GM23248 (cell line): ENCODE data around the gene ABCB1. TPM values are rescaled to one million over a fixed set of nuclear protein-coding genes. Genes with fewer than 3 reads are reported as not detected.

Experiments used
- DNase-seq: peaks from one replicate; pipeline ENCODE4 v3.0.0-alpha.2; 2015
- H2AFZ ChIP-seq: fragments of 200-600 bp; sonication (generic); 2 replicates; pipeline ENCODE4 v1.6.1; 2016; ENCODE audit warnings: antibody characterized with exemption
- H3F3A ChIP-seq: fragments of 200-600 bp; sonication (generic); 2 replicates; pipeline ENCODE4 v1.6.1; 2016; ENCODE audit warnings: mild to moderate bottlenecking, antibody characterized with exemption, mixed run types; ENCODE audit not compliant: insufficient read depth
- H3K27ac ChIP-seq: fragments of 200-600 bp; sonication (generic); 2 replicates; pipeline ENCODE4 v1.5.1; 2016; ENCODE audit warnings: mild to moderate bottlenecking
- H3K27me3 ChIP-seq: fragments of 200-600 bp; sonication (generic); replicated peaks from 2 replicates; pipeline ENCODE4 v1.6.1; 2016; ENCODE audit warnings: mild to moderate bottlenecking; ENCODE audit not compliant: insufficient read depth
- H3K36me3 ChIP-seq: fragments of 200-600 bp; sonication (generic); 2 replicates; pipeline ENCODE4 v1.6.1; 2016; ENCODE audit warnings: low read depth, mild to moderate bottlenecking
- H3K4me1 ChIP-seq: fragments of 200-600 bp; sonication (generic); 2 replicates; pipeline ENCODE4 v1.6.1; 2016; ENCODE audit warnings: mild to moderate bottlenecking; ENCODE audit not compliant: insufficient read depth
- H3K4me2 ChIP-seq: fragments of 200-600 bp; sonication (generic); one replicate; pipeline ENCODE4 v1.6.1; 2016; ENCODE audit warnings: mild to moderate bottlenecking; ENCODE audit not compliant: unreplicated experiment
- H3K4me3 ChIP-seq: fragments of 200-600 bp; sonication (generic); 2 replicates; pipeline ENCODE4 v1.5.1; 2016; ENCODE audit warnings: mild to moderate bottlenecking
- H3K79me2 ChIP-seq: fragments of 200-600 bp; sonication (generic); 2 replicates; pipeline ENCODE4 v1.6.1; 2016; ENCODE audit warnings: mild to moderate bottlenecking; ENCODE audit not compliant: insufficient read depth
- H3K9ac ChIP-seq: fragments of 200-600 bp; sonication (generic); 2 replicates; pipeline ENCODE4 v1.6.1; 2016; ENCODE audit warnings: mild to moderate bottlenecking
- H3K9me2 ChIP-seq: fragments of 200-600 bp; sonication (generic); 2 replicates; pipeline ENCODE4 v1.6.1; 2016; ENCODE audit warnings: mixed run types, mild to moderate bottlenecking, moderate library complexity; ENCODE audit not compliant: insufficient read depth
- H3K9me3 ChIP-seq: fragments of 200-600 bp; sonication (generic); one replicate; pipeline ENCODE4 v1.6.1; 2017; ENCODE audit warnings: low read depth
- H4K20me1 ChIP-seq: fragments of 200-600 bp; sonication (generic); 2 replicates; pipeline ENCODE4 v1.6.0; 2016; ENCODE audit not compliant: insufficient read depth
- EZH2 ChIP-seq: fragments of 200-600 bp; sonication (generic); IDR thresholded peaks from 2 replicates; pipeline ENCODE4 v1.6.1; 2018; ENCODE audit warnings: antibody characterized with exemption, mild to moderate bottlenecking; ENCODE audit not compliant: insufficient read depth, poor library complexity, severe bottlenecking
- EZH2phosphoT487 ChIP-seq: fragments of 200-600 bp; sonication (generic); IDR thresholded peaks from 2 replicates; pipeline ENCODE4 v1.6.1; 2018; ENCODE audit warnings: antibody characterized with exemption, moderate library complexity, mild to moderate bottlenecking, low read depth; ENCODE audit not compliant: insufficient read depth
- WGBS, 2 experiments: methylation state at CpG; one replicate each; pipeline ENCODE4 v1.1.6; 2015 to 2017; ENCODE audit warnings: low lambda C conversion rate in 2 of 2, low coverage in 1 of 2; ENCODE audit errors: missing lambda C conversion rate in 2 of 2; 5-methylcytosine and 5-hydroxymethylcytosine counted together
- in situ Hi-C: fragments of 300-500 bp; cut with MboI; formaldehyde crosslinking; loops from 2 replicates; pipeline ENCODE4 v1.15.0; 2020
- polyA plus RNA-seq: library from polyadenylated mRNA; unstranded; fragments of >200 nt; fragmentation: Nextera tagmentation; extraction: Ambion mirVana; gene quantifications from 2 replicates; pipeline ENCODE4 v1.2.1, GENCODE V29; 2016
- total RNA-seq: library from RNA; depleted of rRNA; stranded (reverse); fragments of >200 nt; shearing (Covaris generic); gene quantifications from 2 replicates; pipeline ENCODE4 v1.2.3, GENCODE V29; 2014

Gene ABCB1
- total and polyA plus RNA-seq, 2 experiments from 2014 or later, result 0.11 to 0.33 TPM

DNA sequence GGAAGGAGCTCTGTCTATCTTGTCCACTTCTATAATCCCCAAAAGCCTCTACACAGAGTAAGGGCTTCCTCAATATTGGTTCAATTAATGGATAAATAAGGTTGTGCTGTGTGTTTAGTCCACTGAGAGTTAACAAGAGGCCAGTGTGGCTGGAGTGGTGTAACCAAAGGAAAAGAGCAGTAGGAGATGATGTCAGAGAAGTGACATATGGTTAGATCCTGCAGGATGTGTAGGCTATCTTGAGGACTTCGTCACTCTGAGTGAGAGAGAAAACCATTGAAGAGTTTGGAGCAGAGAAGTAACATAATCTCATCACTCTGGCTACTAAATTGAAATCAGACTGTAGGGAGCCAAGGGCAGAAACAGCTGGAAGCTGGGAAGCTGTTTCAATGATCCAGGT is 14.5 kb upstream of the ABCB1 start:
- H3K79me2 ChIP-seq, result no peaks in the 10 kb centered on the region
- H3K9me2 ChIP-seq, result no peaks in the 10 kb centered on the region
- H3K9ac ChIP-seq, result no peak overlapping the region
- in situ Hi-C loops, result no loop called here
- no peak for DNase-seq
- no peak overlapping the region for H3K4me2 ChIP-seq
- H3F3A ChIP-seq, result no peaks in the 10 kb centered on the region
- no peaks in the 10 kb centered on the region for H3K36me3 ChIP-seq
- H3K4me3 ChIP-seq, result no peak overlapping the region
- no peak overlapping the region for H3K27ac ChIP-seq
- no peaks in the 10 kb centered on the region for H3K4me1 ChIP-seq
- H3K9me3 ChIP-seq, result no peaks in the 10 kb centered on the region
- 18 to 38% methylated on average over 1 of the region's 1 CpG for WGBS, 2 experiments
- H4K20me1 ChIP-seq, result no peaks in the 10 kb centered on the region
- TF ChIP-seq EZH2phosphoT487 (no peak), EZH2 (no peak)
- no peaks in the 10 kb centered on the region for H3K27me3 ChIP-seq
- no peak overlapping the region for H2AFZ ChIP-seq

- 39 to 46% methylated on average over 5 of the region's 5 CpGs for WGBS, 2 experiments
- H3K9ac ChIP-seq, result no peak overlapping the region
- no peaks in the 10 kb centered on the region for H3K4me1 ChIP-seq
- no peak overlapping the region for H3K4me3 ChIP-seq
- H3F3A ChIP-seq, result no peaks in the 10 kb centered on the region
- H3K36me3 ChIP-seq, result no peaks in the 10 kb centered on the region
- no peak for TF ChIP-seq EZH2
- no peak overlapping the region for H3K4me2 ChIP-seq
- no peaks in the 10 kb centered on the region for H3K79me2 ChIP-seq
- H3K9me2 ChIP-seq, result no peaks in the 10 kb centered on the region
- in situ Hi-C loops, result no loop called here
- H4K20me1 ChIP-seq, result no peaks in the 10 kb centered on the region
- H3K9me3 ChIP-seq, result no peaks in the 10 kb centered on the region
- DNase-seq, result no peak
- H3K27me3 ChIP-seq, result peaks cover 10% of the 10 kb centered on the region; the same call in 1 of the 2 replicates
- H2AFZ ChIP-seq, result no peak overlapping the region
- no peak overlapping the region for H3K27ac ChIP-seq
Observed at GRCh38 chr7:87609916-87610315, 9.2 kb upstream of the ABCB1 start.

DNA sequence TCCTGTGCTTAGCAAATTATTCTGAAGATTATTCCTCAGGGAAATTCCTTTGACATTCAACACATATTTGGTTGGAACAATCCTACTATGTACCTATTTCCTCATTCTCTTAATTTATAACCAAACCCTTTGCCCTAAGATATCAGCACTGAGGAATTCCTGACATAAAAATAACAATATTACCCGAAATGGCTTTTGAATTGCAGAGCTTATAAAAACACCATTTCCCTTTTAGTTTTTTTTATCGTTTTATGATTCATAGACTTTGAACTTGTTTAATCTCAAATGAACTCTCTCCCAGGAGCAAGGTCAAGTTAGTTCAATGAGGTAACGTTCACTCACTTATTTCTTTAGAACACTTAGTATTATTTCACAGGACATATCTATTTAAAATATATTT is 7.7 kb upstream of the ABCB1 start:
- Histone ChIP-seq H3K79me2 (no peaks in the 10 kb centered on the region), H3K27ac (no peak overlapping the region), H3K4me2 (no peak overlapping the region), H3K36me3 (no peaks in the 10 kb centered on the region), H3K9ac (no peak overlapping the region), H3K4me3 (no peak overlapping the region), H3K27me3 (peaks cover 10% of the 10 kb centered on the region; the same call in 1 of the 2 replicates), H3K9me3 (no peaks in the 10 kb centered on the region), H3K9me2 (no peaks in the 10 kb centered on the region), H2AFZ (no peak overlapping the region), H4K20me1 (no peaks in the 10 kb centered on the region), H3F3A (no peaks in the 10 kb centered on the region), H3K4me1 (no peaks in the 10 kb centered on the region)
- TF ChIP-seq EZH2 (no peak), EZH2phosphoT487 (no peak)
- in situ Hi-C loops, result no loop called here
- DNase-seq, result no peak
- 24 to 35% methylated on average over 3 of the region's 3 CpGs for WGBS, 2 experiments

DNA sequence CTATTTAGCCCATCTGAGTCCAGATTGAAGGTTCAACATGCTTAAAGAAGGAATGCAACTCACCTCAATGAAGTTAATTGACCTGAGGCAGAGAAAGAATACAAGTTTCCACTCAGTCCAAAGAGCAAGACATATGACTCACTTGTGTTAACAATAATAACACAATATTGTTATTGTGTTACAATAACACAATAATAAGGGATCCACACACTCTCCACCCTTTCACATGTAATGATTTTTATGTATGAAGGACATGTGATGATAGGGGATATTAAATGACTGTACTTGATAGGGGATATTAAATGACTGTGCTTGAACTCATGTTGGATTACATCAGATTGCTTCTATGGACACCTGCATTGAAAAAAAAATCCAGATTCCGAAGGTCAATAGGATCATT is 3.6 kb upstream of the ABCB1 start:
- Histone ChIP-seq H3K36me3 (no peaks in the 10 kb centered on the region), H4K20me1 (no peaks in the 10 kb centered on the region), H3K9me2 (no peaks in the 10 kb centered on the region), H2AFZ (no peak overlapping the region), H3K4me2 (no peak overlapping the region), H3K9ac (no peak overlapping the region), H3K9me3 (no peaks in the 10 kb centered on the region), H3K79me2 (no peaks in the 10 kb centered on the region), H3K27ac (no peak overlapping the region), H3K4me3 (no peak overlapping the region), H3F3A (no peaks in the 10 kb centered on the region), H3K4me1 (peaks cover 4% of the 10 kb centered on the region; the same call in 1 of the 2 replicates), H3K27me3 (peaks cover 26% of the 10 kb centered on the region)
- TF ChIP-seq EZH2phosphoT487, result no peak
- TF ChIP-seq EZH2, result no peak
- in situ Hi-C loops, result no loop called here
- 30 to 32% methylated on average over 1 of the region's 1 CpG for WGBS, 2 experiments
- no peak for DNase-seq

- Histone ChIP-seq H2AFZ (no peak overlapping the region), H3K4me3 (no peak overlapping the region), H4K20me1 (no peaks in the 10 kb centered on the region), H3K9ac (no peak overlapping the region), H3K4me2 (no peak overlapping the region), H3K36me3 (no peaks in the 10 kb centered on the region), H3K4me1 (peaks cover 4% of the 10 kb centered on the region; the same call in 1 of the 2 replicates), H3F3A (no peaks in the 10 kb centered on the region), H3K9me3 (no peaks in the 10 kb centered on the region), H3K27ac (no peak overlapping the region), H3K79me2 (no peaks in the 10 kb centered on the region), H3K27me3 (peaks cover 39% of the 10 kb centered on the region), H3K9me2 (no peaks in the 10 kb centered on the region)
- in situ Hi-C loops, result no loop called here
- DNase-seq, result no peak
- TF ChIP-seq EZH2phosphoT487 (no peak), EZH2 (no peak)
- 84 to 88% methylated on average over 10 of the region's 10 CpGs for WGBS, 2 experiments
Observed at GRCh38 chr7:87599336-87599735, 1.3 kb downstream of the ABCB1 start.
